OCI-LY1 (cell line): ENCODE data around the gene LRMDA.

Source experiments
- H2AFZ ChIP-seq: fragments of 200-600 bp; sonication (generic), shearing (Covaris generic); 2 replicates; pipeline ENCODE4 v1.6.0; 2014; ENCODE audit warnings: antibody characterized with exemption, mild to moderate bottlenecking, low read length
- H3F3A ChIP-seq: fragments of 200-600 bp; sonication (generic), shearing (Covaris generic); 2 replicates; pipeline ENCODE4 v1.6.0; 2014; ENCODE audit warnings: mild to moderate bottlenecking, antibody characterized with exemption, low read length, moderate library complexity; ENCODE audit not compliant: insufficient read depth
- H3K27ac ChIP-seq: fragments of 200-600 bp; sonication (generic); 2 replicates; pipeline ENCODE4 v1.5.1; 2014; ENCODE audit warnings: low read length, mixed run types, mild to moderate bottlenecking, low read depth; ENCODE audit not compliant: poor library complexity, severe bottlenecking
- H3K27me3 ChIP-seq: fragments of 200-600 bp; sonication (generic); 2 replicates; pipeline ENCODE4 v1.6.0; 2014; ENCODE audit warnings: antibody characterized with exemption, mild to moderate bottlenecking, low read length, moderate library complexity; ENCODE audit not compliant: insufficient read depth
- H3K36me3 ChIP-seq: fragments of 200-600 bp; sonication (generic); 2 replicates; pipeline ENCODE4 v1.6.1; 2014; ENCODE audit warnings: mild to moderate bottlenecking, antibody characterized with exemption, low read length, moderate library complexity, mixed read lengths; ENCODE audit not compliant: insufficient read depth
- H3K4me1 ChIP-seq: fragments of 200-600 bp; sonication (generic); 2 replicates; pipeline ENCODE4 v1.5.1; 2014; ENCODE audit warnings: mild to moderate bottlenecking, low read length, moderate library complexity; ENCODE audit not compliant: insufficient read depth, severe bottlenecking
- H3K4me2 ChIP-seq: fragments of 200-600 bp; sonication (generic), shearing (Covaris generic); 2 replicates; pipeline ENCODE4 v1.6.1; 2014; ENCODE audit warnings: low read length
- H3K4me3 ChIP-seq: fragments of 200-600 bp; sonication (generic); 2 replicates; pipeline ENCODE4 v1.5.1; 2014; ENCODE audit warnings: low read length, low read depth, mild to moderate bottlenecking, mixed read lengths; ENCODE audit not compliant: poor library complexity, severe bottlenecking
- H3K79me2 ChIP-seq: fragments of 200-600 bp; shearing (Covaris generic); 2 replicates; pipeline ENCODE4 v1.6.1; 2016; ENCODE audit warnings: mixed run types, low read length, mixed read lengths; ENCODE audit not compliant: insufficient read depth
- H3K9ac ChIP-seq: fragments of 200-600 bp; sonication (generic), shearing (Covaris generic); 2 replicates; pipeline ENCODE4 v1.6.1; 2014; ENCODE audit warnings: mild to moderate bottlenecking, low read length, mixed read lengths
- H3K9me2 ChIP-seq: fragments of 200-600 bp; sonication (generic), shearing (Covaris generic); 2 replicates; pipeline ENCODE4 v1.6.1; 2014; ENCODE audit warnings: low read depth, mild to moderate bottlenecking, low read length, mixed read lengths
- H3K9me3 ChIP-seq: fragments of 200-600 bp; shearing (Covaris generic); 2 replicates; pipeline ENCODE4 v1.6.1; 2014; ENCODE audit warnings: low read length, mixed read lengths
- H4K20me1 ChIP-seq: fragments of 200-600 bp; sonication (generic), shearing (Covaris generic); 2 replicates; pipeline ENCODE4 v1.6.0; 2016; ENCODE audit warnings: mild to moderate bottlenecking, low read length; ENCODE audit not compliant: insufficient read depth
- EZH2 ChIP-seq: fragments of 200-600 bp; sonication (generic), shearing (Covaris generic); IDR thresholded peaks from 2 replicates; pipeline ENCODE4 v1.8.0; 2017; ENCODE audit warnings: borderline replicate concordance, mixed run types, mild to moderate bottlenecking, antibody characterized with exemption, low read length, moderate library complexity, mixed read lengths
- TF ChIP-seq, protein P1 (sequence below): fragments of 200-600 bp; sonication (generic), shearing (Covaris generic); IDR thresholded peaks from 2 replicates; pipeline ENCODE4 v1.5.1; 2017; ENCODE audit warnings: mild to moderate bottlenecking, antibody characterized with exemption, low read length, moderate library complexity, mixed read lengths

The LRMDA gene

DNA sequence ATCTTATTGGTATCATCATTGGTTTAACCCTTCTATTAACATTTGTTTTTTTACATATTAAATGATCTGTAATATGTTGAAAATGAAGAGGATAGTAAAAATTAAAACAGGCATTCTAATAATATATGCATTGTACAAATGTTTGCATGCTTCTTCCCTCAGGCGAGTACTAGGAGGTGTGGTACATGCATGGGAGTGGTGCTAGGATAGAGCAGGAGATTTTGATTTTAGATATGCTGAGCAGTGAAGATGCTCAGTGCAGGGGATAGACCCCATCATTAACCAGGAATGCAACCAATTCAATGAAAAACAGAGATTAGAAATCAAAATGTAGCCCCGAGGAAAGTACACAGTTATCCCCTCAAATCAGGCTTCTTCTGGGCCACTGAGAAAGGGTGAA is 916.4 kb downstream of the LRMDA start:
- no peak overlapping the region for H3K9ac ChIP-seq
- H3K79me2 ChIP-seq, result no peaks in the 10 kb centered on the region
- H3K27ac ChIP-seq, result no peak overlapping the region
- H3K27me3 ChIP-seq, result no peaks in the 10 kb centered on the region
- H3K36me3 ChIP-seq, result no peaks in the 10 kb centered on the region
- no peaks in the 10 kb centered on the region for H3K4me1 ChIP-seq
- no peaks in the 10 kb centered on the region for H4K20me1 ChIP-seq
- TF ChIP-seq, protein P1, sequence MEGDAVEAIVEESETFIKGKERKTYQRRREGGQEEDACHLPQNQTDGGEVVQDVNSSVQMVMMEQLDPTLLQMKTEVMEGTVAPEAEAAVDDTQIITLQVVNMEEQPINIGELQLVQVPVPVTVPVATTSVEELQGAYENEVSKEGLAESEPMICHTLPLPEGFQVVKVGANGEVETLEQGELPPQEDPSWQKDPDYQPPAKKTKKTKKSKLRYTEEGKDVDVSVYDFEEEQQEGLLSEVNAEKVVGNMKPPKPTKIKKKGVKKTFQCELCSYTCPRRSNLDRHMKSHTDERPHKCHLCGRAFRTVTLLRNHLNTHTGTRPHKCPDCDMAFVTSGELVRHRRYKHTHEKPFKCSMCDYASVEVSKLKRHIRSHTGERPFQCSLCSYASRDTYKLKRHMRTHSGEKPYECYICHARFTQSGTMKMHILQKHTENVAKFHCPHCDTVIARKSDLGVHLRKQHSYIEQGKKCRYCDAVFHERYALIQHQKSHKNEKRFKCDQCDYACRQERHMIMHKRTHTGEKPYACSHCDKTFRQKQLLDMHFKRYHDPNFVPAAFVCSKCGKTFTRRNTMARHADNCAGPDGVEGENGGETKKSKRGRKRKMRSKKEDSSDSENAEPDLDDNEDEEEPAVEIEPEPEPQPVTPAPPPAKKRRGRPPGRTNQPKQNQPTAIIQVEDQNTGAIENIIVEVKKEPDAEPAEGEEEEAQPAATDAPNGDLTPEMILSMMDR, result no peak
- no peaks in the 10 kb centered on the region for H3F3A ChIP-seq
- no peaks in the 10 kb centered on the region for H3K9me3 ChIP-seq
- no peak overlapping the region for H3K4me3 ChIP-seq
- no peak overlapping the region for H2AFZ ChIP-seq
- no peaks in the 10 kb centered on the region for H3K9me2 ChIP-seq
- H3K4me2 ChIP-seq, result no peak overlapping the region

DNA sequence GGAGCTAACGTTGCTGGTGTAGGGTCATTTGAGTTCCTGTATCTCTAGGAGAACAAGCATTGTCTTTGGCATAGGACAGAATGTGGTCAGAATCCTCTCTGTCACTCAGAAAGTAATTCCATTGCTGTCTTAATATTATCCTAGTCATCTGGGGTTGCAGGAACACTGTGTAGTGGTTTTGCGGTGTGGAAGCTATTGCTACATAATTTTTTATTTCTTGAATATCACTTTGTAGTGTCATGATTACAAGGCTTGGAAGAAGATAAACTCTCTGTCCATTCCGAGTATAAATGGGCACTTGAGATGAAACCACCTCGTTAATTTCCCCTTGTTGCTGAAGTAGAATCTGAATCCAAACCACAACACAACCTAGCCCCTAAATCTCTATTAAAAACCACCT is 919.2 kb downstream of the LRMDA start:
- no peaks in the 10 kb centered on the region for H3F3A ChIP-seq
- no peaks in the 10 kb centered on the region for H4K20me1 ChIP-seq
- TF ChIP-seq, protein P1, result no peak
- TF ChIP-seq EZH2, result no peak
- no peak overlapping the region for H3K4me3 ChIP-seq
- no peaks in the 10 kb centered on the region for H3K9me2 ChIP-seq
- no peaks in the 10 kb centered on the region for H3K27me3 ChIP-seq
- H3K9ac ChIP-seq, result no peak overlapping the region
- H3K79me2 ChIP-seq, result no peaks in the 10 kb centered on the region
- no peak overlapping the region for H2AFZ ChIP-seq
- no peak overlapping the region for H3K27ac ChIP-seq
- H3K36me3 ChIP-seq, result no peaks in the 10 kb centered on the region
- H3K9me3 ChIP-seq, result no peaks in the 10 kb centered on the region
- no peaks in the 10 kb centered on the region for H3K4me1 ChIP-seq
- H3K4me2 ChIP-seq, result no peak overlapping the region

DNA sequence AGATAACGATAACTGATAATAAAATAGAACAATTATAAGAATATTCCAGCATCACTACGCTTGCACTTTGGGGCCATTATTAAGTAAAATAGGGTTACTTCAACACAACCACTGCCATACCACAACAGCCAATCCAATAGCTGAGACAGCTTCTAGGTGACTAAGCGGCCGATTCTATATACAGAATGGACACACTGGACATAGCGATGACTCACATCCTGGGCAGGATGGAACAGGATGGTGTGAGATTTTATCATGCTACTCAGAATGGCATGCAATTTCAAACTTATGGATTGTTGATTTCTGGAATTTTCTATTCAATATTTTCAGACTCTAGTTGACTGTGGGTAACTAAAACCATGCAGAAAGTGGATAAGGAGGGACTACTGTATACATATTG is 920.9 kb downstream of the LRMDA start:
- Histone ChIP-seq H3K27me3 (no peaks in the 10 kb centered on the region), H3F3A (no peaks in the 10 kb centered on the region), H4K20me1 (no peaks in the 10 kb centered on the region), H3K27ac (no peak overlapping the region), H3K4me1 (no peaks in the 10 kb centered on the region), H3K9me3 (no peaks in the 10 kb centered on the region), H2AFZ (no peak overlapping the region), H3K9me2 (no peaks in the 10 kb centered on the region), H3K36me3 (no peaks in the 10 kb centered on the region), H3K4me3 (no peak overlapping the region), H3K4me2 (no peak overlapping the region), H3K9ac (no peak overlapping the region), H3K79me2 (no peaks in the 10 kb centered on the region)
- TF ChIP-seq, protein P1, result no peak
